Osteocyte (in vitro differentiated cells): ENCODE data around the gene RGPD5. TPM values are rescaled to one million over a fixed set of nuclear protein-coding genes. Genes with fewer than 3 reads are reported as not detected.
"Not testable (repeated sequence)": the region's sequence is repeated elsewhere in the genome, so short reads cannot be mapped to it uniquely, and the experiment has no call there.

Source experiments
- DNase-seq: peaks from one replicate; pipeline ENCODE4 v3.0.0; 2021; ENCODE audit warnings: mixed read lengths; ENCODE audit not compliant: unreplicated experiment; ENCODE audit errors: extremely low spot score
- H3K27ac Mint-ChIP-seq: one replicate; pipeline ENCODE4 v1.8.0; 2021; ENCODE audit warnings: mild to moderate bottlenecking, mixed read lengths; ENCODE audit not compliant: unreplicated experiment
- H3K27me3 Mint-ChIP-seq: one replicate; pipeline ENCODE4 v1.8.0; 2021; ENCODE audit warnings: mixed read lengths; ENCODE audit not compliant: unreplicated experiment
- H3K36me3 Mint-ChIP-seq: one replicate; pipeline ENCODE4 v1.8.0; 2021; ENCODE audit warnings: mixed read lengths; ENCODE audit not compliant: unreplicated experiment
- H3K4me1 Mint-ChIP-seq: one replicate; pipeline ENCODE4 v1.8.0; 2021; ENCODE audit warnings: mixed read lengths; ENCODE audit not compliant: unreplicated experiment
- H3K4me3 Mint-ChIP-seq: one replicate; pipeline ENCODE4 v1.8.0; 2021; ENCODE audit warnings: mild to moderate bottlenecking, moderate library complexity, mixed read lengths; ENCODE audit not compliant: unreplicated experiment
- H3K9me3 Mint-ChIP-seq: one replicate; pipeline ENCODE4 v1.8.0; 2021; ENCODE audit warnings: mixed read lengths; ENCODE audit not compliant: unreplicated experiment
- total RNA-seq: library from RNA; stranded (reverse); gene quantifications from 2 replicates; pipeline ENCODE4 v1.2.1, GENCODE V29; 2021

Gene RGPD5
- total RNA-seq, 1 donor from 2014 or later = 38.1 TPM

GRCh38 chr2:109896212-109896611 lies 102.1 kb downstream of the RGPD5 start:
- H3K9me3 Mint-ChIP-seq, H3K36me3 Mint-ChIP-seq, H3K27ac Mint-ChIP-seq, H3K27me3 Mint-ChIP-seq, DNase-seq, H3K4me3 Mint-ChIP-seq, H3K4me1 Mint-ChIP-seq: not testable (repeated sequence)

- not testable (repeated sequence) for DNase-seq, H3K27me3 Mint-ChIP-seq, H3K9me3 Mint-ChIP-seq, H3K4me1 Mint-ChIP-seq, H3K36me3 Mint-ChIP-seq, H3K4me3 Mint-ChIP-seq, H3K27ac Mint-ChIP-seq
Measured at GRCh38 chr2:109897769-109898461, 103.8 kb downstream of the RGPD5 start.

DNA sequence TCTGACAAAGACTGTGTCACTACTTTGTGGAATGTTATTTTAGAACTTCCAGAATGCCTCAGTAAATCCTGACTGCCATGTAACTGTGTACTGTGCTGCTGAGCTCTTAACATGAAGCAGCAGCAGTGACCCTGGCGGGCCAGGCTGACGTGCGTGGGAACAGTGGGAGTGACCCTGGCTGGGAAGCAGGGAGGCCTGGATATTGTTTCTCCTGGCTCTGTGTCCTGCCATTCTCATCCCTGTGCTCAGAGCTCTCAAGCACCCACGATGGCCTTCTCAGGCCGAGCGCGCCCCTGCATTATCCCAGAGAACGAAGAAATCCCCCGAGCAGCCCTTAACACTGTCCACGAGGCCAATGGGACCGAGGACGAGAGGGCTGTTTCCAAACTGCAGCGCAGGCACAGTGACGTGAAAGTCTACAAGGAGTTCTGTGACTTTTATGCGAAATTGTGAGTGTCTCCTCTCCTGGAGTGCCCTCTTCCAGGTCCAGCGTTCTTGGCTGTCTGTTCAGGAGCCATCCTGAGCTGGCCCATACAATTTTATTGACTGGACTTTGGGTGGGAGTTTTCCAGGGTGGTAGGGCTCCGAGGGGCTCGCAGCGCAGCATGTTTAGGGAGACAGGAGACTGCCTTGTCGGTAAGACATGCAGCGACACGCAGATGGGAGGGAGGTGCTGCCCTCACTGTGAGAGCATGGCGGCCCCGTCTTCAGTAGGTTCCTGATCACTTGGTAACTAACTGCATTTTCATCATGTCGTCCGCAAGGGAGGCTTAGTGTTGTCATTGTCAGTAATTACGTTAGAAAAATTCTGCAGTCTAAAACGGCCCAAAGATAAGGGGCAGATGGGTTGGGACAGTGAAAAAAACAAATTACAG lies 104.6 kb downstream of the RGPD5 start, which contains the start of gene LIMS3:
LIMS3 (plus strand) TSS at position 227 of the 875 bp plus-strand sequence; CDS start at position 268, 41 bp downstream.
- not testable (repeated sequence) for H3K27me3 Mint-ChIP-seq, H3K4me1 Mint-ChIP-seq, H3K9me3 Mint-ChIP-seq, H3K4me3 Mint-ChIP-seq, H3K27ac Mint-ChIP-seq, DNase-seq, H3K36me3 Mint-ChIP-seq

GRCh38 chr2:109905796-109906195 lies 111.7 kb downstream of the RGPD5 start:
- H3K27me3 Mint-ChIP-seq, H3K4me1 Mint-ChIP-seq, H3K36me3 Mint-ChIP-seq, H3K9me3 Mint-ChIP-seq, H3K27ac Mint-ChIP-seq, H3K4me3 Mint-ChIP-seq, DNase-seq: not testable (repeated sequence)

Other genes starting within 250 kb of the RGPD5 start
- gene SEPTIN10, start 180.3 kb upstream of the RGPD5 start, total RNA-seq = 109 and 113 TPM in 2 replicates
- gene SOWAHC, start 179.9 kb upstream of the RGPD5 start, total RNA-seq = 11.8 and 12.7 TPM in 2 replicates
- 3.1 and 4.2 TPM in 2 replicates for gene LIMS3, start 104.4 kb downstream of the RGPD5 start, total RNA-seq